Measurements from ENCODE around the gene IZUMO2. TPM values are rescaled to one million over a fixed set of nuclear protein-coding genes. Genes with fewer than 3 reads are reported as not detected.
"Not testable (repeated sequence)": the region's sequence is repeated elsewhere in the genome, so short reads cannot be mapped to it uniquely, and the experiment has no call there.

Gene IZUMO2
- total RNA-seq, 6 experiments from 2014 or later: not detected

- H3K27ac Mint-ChIP-seq; H3K27me3 Mint-ChIP-seq (ENCODE audit: insufficient read depth); H3K4me1 Mint-ChIP-seq (ENCODE audit: low read depth); H3K4me3 Mint-ChIP-seq; H3K36me3 Mint-ChIP-seq (ENCODE audit: low read depth); H3K9me3 Mint-ChIP-seq: not testable (repeated sequence)
- DNase-seq: peak; percentile 54
- TF ChIP-seq, protein P1, sequence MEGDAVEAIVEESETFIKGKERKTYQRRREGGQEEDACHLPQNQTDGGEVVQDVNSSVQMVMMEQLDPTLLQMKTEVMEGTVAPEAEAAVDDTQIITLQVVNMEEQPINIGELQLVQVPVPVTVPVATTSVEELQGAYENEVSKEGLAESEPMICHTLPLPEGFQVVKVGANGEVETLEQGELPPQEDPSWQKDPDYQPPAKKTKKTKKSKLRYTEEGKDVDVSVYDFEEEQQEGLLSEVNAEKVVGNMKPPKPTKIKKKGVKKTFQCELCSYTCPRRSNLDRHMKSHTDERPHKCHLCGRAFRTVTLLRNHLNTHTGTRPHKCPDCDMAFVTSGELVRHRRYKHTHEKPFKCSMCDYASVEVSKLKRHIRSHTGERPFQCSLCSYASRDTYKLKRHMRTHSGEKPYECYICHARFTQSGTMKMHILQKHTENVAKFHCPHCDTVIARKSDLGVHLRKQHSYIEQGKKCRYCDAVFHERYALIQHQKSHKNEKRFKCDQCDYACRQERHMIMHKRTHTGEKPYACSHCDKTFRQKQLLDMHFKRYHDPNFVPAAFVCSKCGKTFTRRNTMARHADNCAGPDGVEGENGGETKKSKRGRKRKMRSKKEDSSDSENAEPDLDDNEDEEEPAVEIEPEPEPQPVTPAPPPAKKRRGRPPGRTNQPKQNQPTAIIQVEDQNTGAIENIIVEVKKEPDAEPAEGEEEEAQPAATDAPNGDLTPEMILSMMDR (IDR thresholded peaks at IDR 0.05): peak; percentile 23
These were observed 26.3 kb downstream of the IZUMO2 start for GRCh38 chr19:50136603-50137365.

GRCh38 chr19:50135856-50136602 lies 27.1 kb downstream of the IZUMO2 start:
- not testable (repeated sequence) for H3K27me3 Mint-ChIP-seq (ENCODE audit: insufficient read depth); DNase-seq; H3K4me1 Mint-ChIP-seq (ENCODE audit: low read depth); H3K36me3 Mint-ChIP-seq (ENCODE audit: low read depth); H3K9me3 Mint-ChIP-seq; H3K27ac Mint-ChIP-seq; H3K4me3 Mint-ChIP-seq

- H3K27ac Mint-ChIP-seq; H3K27me3 Mint-ChIP-seq (ENCODE audit: insufficient read depth): not testable (repeated sequence)
These were observed 28.0 kb downstream of the IZUMO2 start for GRCh38 chr19:50134777-50135719.

GRCh38 chr19:50133518-50134492 lies 29.3 kb downstream of the IZUMO2 start:
- not testable (repeated sequence) for H3K36me3 Mint-ChIP-seq (ENCODE audit: low read depth); DNase-seq; H3K4me1 Mint-ChIP-seq (ENCODE audit: low read depth); H3K9me3 Mint-ChIP-seq; H3K4me3 Mint-ChIP-seq; H3K27ac Mint-ChIP-seq; H3K27me3 Mint-ChIP-seq (ENCODE audit: insufficient read depth)
- TF ChIP-seq, protein P1 (IDR thresholded peaks at IDR 0.05): peak; percentile 56

More at GRCh38 chr19:50134777-50135719, 28.0 kb downstream of the IZUMO2 start:
- DNase-seq; H3K4me1 Mint-ChIP-seq (ENCODE audit: low read depth); H3K36me3 Mint-ChIP-seq (ENCODE audit: low read depth); H3K9me3 Mint-ChIP-seq; H3K4me3 Mint-ChIP-seq: not testable (repeated sequence)

- H3K9me3 Mint-ChIP-seq: not testable (repeated sequence)
These were observed 59.1 kb downstream of the IZUMO2 start for GRCh38 chr19:50104012-50104411.

DNA sequence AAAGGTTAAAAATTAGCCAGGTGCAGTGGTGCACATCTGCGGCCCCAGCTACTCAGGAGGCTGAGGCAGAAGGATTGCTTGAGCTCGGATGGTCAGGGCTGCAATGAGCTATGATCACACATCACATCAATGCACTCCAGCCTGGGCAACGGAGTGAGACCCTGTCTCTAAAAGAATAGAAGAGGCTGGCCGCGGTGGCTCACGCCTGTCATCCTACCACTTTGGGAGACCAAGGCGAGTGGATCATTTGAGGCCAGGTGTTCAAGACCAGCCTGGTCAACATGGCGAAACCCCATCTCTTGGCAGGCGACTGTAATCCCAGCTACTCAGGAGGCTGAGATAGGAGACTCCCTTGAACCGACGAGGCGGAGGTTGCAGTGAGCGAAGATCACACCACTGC lies 59.7 kb downstream of the IZUMO2 start:
- H3K9me3 Mint-ChIP-seq; DNase-seq; H3K36me3 Mint-ChIP-seq (ENCODE audit: low read depth); H3K4me3 Mint-ChIP-seq; H3K27me3 Mint-ChIP-seq (ENCODE audit: insufficient read depth); H3K27ac Mint-ChIP-seq; H3K4me1 Mint-ChIP-seq (ENCODE audit: low read depth): not testable (repeated sequence)

More at GRCh38 chr19:50104012-50104411, 59.1 kb downstream of the IZUMO2 start:
- DNase-seq; H3K27ac Mint-ChIP-seq; H3K4me3 Mint-ChIP-seq; H3K36me3 Mint-ChIP-seq (ENCODE audit: low read depth); H3K4me1 Mint-ChIP-seq (ENCODE audit: low read depth); H3K27me3 Mint-ChIP-seq (ENCODE audit: insufficient read depth): not testable (repeated sequence)

Other genes starting within 250 kb of the IZUMO2 start
- gene ATF5, start 234.1 kb downstream of the IZUMO2 start, total RNA-seq (2021; fragmentation: NEBNext Ultra II Directional; extraction: Animal tissue kit (Norgen Biotek cat#: 25700)): 10 to 100 TPM; 38.2 to 44.4 (median 41.2) TPM
- 10 to 100 TPM; 50.9 to 78.3 (median 68.3) TPM for gene NUP62, start 233.8 kb downstream of the IZUMO2 start, total RNA-seq (2021; fragmentation: NEBNext Ultra II Directional; extraction: Animal tissue kit (Norgen Biotek cat#: 25700))
- not detected for gene SIGLEC11, start 202.1 kb downstream of the IZUMO2 start, total RNA-seq (2021; fragmentation: NEBNext Ultra II Directional; extraction: Animal tissue kit (Norgen Biotek cat#: 25700))
- gene VRK3, start 137.9 kb downstream of the IZUMO2 start, total RNA-seq (2021; fragmentation: NEBNext Ultra II Directional; extraction: Animal tissue kit (Norgen Biotek cat#: 25700)): 10 to 100 TPM; 30.2 to 33.9 (median 32.7) TPM
- gene ZNF473, start 137.3 kb downstream of the IZUMO2 start, total RNA-seq (2021; fragmentation: NEBNext Ultra II Directional; extraction: Animal tissue kit (Norgen Biotek cat#: 25700)): 1 to 10 TPM; 5.4 to 7.4 (median 6.6) TPM
- gene MYH14, start 40.3 kb upstream of the IZUMO2 start, total RNA-seq (2021; fragmentation: NEBNext Ultra II Directional; extraction: Animal tissue kit (Norgen Biotek cat#: 25700)): under 1 TPM in 1 of 6 experiments, not detected in 5; 0.09 TPM
- not detected for gene KCNC3, start 166.1 kb upstream of the IZUMO2 start, total RNA-seq (2021; fragmentation: NEBNext Ultra II Directional; extraction: Animal tissue kit (Norgen Biotek cat#: 25700))
- under 1 TPM in 4 of 6 experiments, not detected in 2; 0.12 to 0.66 (median 0.41) TPM for gene NAPSA, start 202.4 kb upstream of the IZUMO2 start, total RNA-seq (2021; fragmentation: NEBNext Ultra II Directional; extraction: Animal tissue kit (Norgen Biotek cat#: 25700))
- gene NR1H2, start 213.2 kb upstream of the IZUMO2 start, total RNA-seq (2021; fragmentation: NEBNext Ultra II Directional; extraction: Animal tissue kit (Norgen Biotek cat#: 25700)): 10 to 100 TPM; 66.6 to 76.0 (median 70.1) TPM
- 10 to 100 TPM; 21.7 to 37.8 (median 33.7) TPM for gene POLD1, start 221.1 kb upstream of the IZUMO2 start, total RNA-seq (2021; fragmentation: NEBNext Ultra II Directional; extraction: Animal tissue kit (Norgen Biotek cat#: 25700))

All from HFFc6 (cell line).